Measurements from ENCODE around the gene METTL15.
"Not testable (repeated sequence)": the region's sequence is repeated elsewhere in the genome, so short reads cannot be mapped to it uniquely, and the experiment has no call there.

METTL15 gene

GRCh38 chr11:28296426-28296825 is 188.2 kb downstream of the METTL15 start:
- no peak for DNase-seq (ENCODE audit: low spot score)

- no peak for DNase-seq (ENCODE audit: low spot score)
Measured at GRCh38 chr11:28298209-28298608, 190.0 kb downstream of the METTL15 start.

- DNase-seq (ENCODE audit: low spot score) = no peak
Measured at GRCh38 chr11:28303477-28304191, 195.4 kb downstream of the METTL15 start.

DNA sequence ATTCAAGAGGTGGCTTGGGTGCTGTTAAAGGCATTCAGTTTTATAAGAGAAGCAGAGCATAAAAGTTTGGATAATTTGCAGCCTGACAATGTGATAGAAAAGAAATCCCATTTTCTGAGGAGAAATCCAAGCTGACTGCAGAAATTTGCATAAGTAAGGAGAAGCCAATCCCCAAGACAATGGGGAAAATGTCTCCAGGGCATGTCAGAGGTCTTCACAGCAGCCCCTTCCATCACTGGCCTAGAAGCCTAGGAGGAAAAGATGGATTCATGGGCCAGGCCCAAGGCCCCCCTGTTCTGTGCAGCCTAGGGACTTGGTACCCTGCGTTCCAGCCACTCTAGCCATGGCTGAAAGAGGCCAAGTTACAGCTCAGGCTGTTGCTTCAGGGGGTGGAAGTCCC is 207.3 kb downstream of the METTL15 start:
- DNase-seq (ENCODE audit: low spot score) = no peak

- DNase-seq (ENCODE audit: low spot score) = no peak
Measured at GRCh38 chr11:28318871-28319270, 210.7 kb downstream of the METTL15 start.

DNA sequence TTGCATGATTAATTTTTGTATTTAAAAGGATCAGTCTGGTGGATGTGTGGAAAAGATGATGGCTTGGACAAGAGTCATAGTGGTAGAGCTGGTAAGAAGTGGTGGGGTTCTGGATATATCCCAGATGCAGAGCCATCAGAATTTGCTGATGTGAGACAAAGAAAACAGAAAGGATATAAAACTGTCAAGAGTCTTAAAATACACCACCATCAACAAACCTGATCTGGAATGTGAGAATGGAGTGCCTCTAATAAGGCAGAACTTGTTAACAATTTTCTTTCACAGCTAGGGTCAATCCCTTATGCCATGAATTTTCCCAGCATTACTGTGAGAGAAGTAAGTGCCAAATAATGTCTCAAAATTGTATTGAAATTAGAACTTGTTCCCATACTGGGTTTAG is 215.4 kb downstream of the METTL15 start:
- no peak for DNase-seq (ENCODE audit: low spot score)

- DNase-seq (ENCODE audit: low spot score) = not testable (repeated sequence)
Measured at GRCh38 chr11:28332393-28332792, 224.2 kb downstream of the METTL15 start.

DNA sequence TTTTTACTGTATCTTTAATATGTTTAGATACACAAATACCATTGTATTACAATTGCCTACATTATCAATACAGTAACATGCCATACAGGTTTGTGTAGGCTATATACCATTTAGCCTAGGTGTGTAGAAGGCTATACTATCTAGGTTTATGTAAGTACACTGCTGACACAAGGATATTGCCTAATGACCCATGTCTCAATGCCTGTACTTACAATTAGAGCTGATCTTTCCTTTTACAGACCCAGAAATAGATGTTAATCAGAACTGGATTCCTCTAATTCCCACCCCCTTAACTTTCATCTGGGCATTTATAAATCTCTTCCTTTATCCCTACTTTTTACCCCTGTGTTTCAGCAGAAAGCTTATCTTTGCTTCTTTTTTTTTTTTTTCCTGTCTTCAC is 229.5 kb downstream of the METTL15 start:
- DNase-seq (ENCODE audit: low spot score) = no peak

DNA sequence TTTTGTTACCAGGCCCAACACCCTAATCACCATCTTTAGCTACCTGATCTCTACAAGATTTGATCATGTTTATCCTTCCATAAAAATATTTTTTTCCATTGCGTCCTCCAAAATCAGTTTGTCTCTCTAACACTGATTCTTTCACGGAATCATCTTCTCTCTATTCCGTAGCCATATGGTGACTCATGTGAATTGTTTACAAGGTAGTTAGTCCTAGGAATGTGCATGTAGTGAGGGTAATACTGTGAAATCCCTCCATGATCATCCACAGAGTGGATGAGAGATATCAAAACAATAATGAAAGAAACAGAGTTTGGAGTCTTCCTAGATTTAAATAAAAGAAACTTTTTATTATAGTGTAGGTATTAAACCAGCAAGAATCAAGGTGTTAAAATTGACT is 230.2 kb downstream of the METTL15 start:
- DNase-seq (ENCODE audit: low spot score) = no peak

DNA sequence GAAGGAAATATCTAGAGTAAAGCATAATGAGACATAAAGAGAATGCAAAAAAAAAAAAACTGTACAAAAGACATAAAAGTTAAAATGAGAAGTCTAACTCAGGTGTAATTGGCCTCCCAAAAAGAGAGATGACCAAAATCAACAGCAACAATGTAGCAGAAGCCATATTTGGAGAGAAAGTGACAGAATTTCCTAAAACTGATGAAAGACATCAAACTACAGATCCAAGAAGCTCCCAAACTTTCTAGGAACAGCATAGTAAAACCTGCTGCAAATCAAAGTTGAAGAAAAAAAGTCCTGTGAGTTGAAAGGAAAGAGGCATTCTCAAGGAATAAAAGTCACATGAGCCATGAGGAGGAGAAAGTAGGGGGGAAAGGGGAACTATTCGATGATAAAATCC is 231.3 kb downstream of the METTL15 start:
- no peak for DNase-seq (ENCODE audit: low spot score)

DNA sequence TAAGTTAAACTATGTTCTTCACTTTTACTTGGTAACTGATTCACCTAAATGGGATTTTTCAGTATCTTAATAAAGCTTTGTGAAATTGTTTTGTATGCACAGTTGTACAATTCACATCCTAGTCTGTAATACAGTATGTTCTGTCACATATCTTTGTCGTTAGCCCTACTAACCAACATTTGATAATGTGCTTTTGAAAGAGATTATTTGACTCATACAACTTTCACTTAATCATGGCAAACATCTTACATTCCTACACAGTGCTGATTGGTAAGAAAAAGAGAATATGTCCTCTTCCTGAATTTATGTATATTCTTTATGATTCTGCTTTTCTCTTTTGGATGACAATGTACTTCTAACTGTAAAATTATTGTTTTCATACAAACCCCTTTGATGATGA is 234.5 kb downstream of the METTL15 start:
- no peak for DNase-seq (ENCODE audit: low spot score)

DNA sequence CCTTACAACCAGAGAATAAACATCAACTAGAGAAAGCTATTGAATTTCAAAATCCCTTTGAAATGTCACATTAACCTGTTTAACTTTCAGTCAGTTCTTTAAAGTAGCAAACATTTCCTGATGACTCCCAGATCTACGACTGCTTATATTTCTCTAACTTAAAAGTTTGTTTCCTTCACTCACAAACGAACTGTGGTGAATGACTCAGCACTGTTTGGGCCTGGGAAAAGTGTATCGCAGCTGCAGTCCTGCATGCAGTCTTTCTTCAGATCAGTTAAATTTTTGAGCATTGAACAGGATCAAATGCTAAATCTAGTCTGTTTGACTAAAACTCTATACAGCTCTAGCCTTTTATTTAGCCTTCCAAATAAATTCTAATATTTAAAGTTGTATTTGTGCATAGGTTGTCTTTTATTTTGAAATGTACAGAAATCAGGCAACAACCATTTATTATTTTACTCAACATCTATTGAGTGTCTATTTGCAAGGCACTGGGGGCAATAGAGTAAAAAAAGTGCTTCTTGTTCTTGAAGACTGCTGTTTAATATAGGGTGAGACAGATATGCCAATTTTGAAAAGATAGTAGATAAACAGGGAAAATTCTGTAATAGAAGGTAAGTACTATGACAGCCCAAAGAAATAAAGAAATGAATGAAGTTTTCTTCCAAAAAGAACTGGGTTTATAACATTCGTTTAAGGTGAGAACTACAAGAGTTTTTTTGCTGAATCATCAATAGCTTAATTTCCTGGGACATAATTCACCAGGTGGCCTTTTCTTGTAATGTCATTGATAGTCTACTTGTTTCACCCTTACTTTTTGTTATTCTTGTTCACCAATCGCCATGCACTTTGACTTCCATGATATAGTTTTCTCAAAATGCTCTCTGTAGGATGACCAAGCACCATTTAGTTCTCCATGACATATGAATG is 235.4 kb downstream of the METTL15 start:
- no peak for DNase-seq (ENCODE audit: low spot score)

DNA sequence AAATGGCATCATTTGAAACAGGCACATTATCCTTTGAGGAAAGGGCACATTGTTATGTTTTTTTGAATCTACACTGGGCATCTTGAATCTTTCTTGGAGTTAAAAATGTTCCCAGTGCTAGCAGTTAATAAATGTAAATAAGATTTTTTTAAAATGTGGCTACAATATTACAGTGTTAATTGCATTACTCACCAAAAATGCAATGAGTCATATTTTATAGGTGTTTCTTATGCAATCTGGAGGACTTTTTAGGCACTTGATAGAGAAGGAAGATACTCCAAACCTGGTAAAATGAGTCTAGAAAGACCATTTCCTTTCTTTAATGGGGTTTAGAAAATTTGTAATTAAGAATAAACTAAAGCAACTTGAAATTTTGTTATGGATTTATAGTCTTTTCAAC is 238.0 kb downstream of the METTL15 start:
- DNase-seq (ENCODE audit: low spot score) = no peak

- DNase-seq (ENCODE audit: low spot score) = no peak
Measured at GRCh38 chr11:28346721-28347120, 238.5 kb downstream of the METTL15 start.

DNA sequence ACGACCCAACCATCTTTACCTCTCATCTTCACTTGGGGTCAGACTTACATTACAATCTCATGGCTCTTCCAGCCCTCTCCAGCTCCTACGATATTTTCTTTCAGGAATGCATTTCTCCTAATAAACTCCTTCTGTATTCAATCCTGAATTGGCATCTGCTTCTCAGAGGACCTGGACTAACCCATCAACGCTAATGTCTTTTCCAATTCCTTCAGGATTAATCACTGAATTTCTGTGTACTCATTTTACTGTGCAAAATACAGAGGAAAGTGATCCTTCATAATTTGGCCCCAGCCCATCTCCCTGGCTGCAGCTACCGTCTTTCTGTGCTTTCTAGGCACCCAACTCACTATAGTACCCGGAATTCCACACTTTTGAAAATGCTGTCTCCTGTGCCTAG is 239.2 kb downstream of the METTL15 start:
- DNase-seq (ENCODE audit: low spot score) = no peak

DNA sequence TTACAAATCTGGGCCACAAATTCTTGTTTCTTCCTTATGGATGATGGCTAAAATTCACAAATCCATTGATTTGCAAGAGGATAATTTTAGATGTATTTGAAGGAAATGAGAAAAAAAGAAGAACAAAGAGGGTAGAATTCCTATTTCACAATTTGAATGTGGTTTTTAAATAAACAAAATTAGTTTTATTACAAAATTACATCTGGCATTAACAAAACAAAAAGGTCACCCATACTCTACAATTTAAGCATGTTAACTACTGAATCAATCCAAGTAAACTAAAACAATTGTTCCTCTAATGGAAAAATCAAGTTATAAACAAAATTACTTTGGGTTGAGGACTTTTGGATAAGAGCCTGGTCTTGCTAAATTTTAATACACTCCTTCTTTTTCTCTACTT is 242.0 kb downstream of the METTL15 start:
- no peak for DNase-seq (ENCODE audit: low spot score)

DNA sequence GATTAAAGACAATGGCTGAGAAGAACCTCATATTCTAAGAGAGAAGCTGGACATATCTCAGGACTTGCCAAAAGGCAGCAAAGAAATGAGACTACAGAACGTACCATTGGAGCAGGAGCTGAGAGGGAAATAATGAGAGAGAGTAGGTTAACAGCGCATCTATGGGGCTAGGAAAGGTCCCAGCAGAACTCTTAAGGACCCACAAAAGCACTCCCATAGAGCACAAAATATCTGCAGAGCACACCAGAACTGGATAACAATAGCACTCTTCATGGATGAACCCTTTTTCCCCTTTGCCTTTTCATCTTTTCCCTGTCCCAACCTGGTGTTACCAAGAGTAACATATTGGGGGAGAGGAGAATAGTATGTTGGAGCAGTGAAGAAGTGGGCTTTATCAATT is 245.8 kb downstream of the METTL15 start:
- no peak for DNase-seq (ENCODE audit: low spot score)

DNA sequence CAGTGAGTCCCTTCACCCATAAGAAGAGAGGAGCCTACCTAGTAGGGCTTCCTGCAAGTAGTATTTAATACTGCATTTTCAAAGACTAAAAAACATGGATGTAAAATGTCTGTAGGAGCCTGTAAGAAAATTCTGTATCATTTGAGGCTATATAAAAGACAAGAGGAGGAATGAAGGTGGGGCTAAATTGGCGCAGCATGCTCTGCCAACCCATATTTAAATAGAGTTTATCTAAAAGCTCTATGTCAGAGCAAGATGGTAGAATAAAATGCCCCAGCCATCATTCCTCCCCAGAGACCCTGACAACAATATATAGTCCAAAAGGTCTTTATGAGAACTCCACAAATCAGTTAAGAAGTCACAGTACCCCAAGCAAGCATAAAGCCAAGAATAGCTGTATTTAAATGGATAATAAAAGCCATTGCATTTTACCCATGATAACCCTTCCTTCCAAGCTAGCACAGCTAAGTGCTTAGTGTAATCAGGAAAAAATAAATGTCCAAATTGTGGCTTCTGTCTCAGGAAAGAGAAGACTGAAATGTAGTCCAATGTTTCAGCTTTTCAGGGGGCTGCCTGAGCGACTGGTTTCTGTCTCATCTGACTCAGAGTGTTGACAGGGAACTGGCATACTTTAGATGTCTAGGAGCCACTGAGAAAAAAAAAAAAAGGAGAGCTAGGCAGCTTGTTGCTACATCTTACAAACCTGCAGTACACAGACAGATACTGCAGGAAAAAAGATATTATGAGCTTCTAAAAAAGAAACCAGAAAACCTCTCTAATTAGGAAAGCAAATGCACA is 258.6 kb downstream of the METTL15 start:
- no peak for DNase-seq (ENCODE audit: low spot score)

DNA sequence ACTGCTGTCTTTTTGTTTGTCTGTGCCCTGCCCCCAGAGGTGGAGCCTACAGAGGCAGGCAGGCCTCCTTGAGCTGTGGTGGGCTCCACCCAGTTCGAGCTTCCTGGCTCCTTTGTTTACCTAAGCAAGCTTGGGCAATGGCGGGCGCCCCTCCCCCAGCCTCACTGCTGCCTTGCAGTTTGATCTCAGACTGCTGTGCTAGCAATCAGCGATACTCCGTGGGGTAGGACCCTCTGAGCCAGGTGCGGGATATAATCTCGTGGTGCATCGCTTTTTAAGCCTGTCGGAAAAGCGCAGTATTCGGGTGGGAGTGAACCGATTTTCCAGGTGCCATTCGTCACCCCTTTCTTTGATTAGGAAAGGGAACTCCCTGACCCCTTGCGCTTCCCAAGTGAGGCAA is 269.9 kb downstream of the METTL15 start:
- not testable (repeated sequence) for DNase-seq (ENCODE audit: low spot score)
